Smooth muscle cell of the pulmonary artery (primary cell): ENCODE data around the gene SFXN5. TPM values are rescaled to one million over a fixed set of nuclear protein-coding genes. Genes with fewer than 3 reads are reported as not detected.

ENCODE experiments used
- total RNA-seq: library from RNA; depleted of rRNA; stranded (reverse); fragments of >200 nt; gene quantifications from 2 replicates; pipeline ENCODE4 v1.2.3, GENCODE V29; 2014

SFXN5 gene
- total RNA-seq = 11.6 and 14.0 TPM in 2 replicates

GRCh38 chr2:73071360-73072128 lies at the start of gene SFXN5:
Gene SFXN5 (minus strand): TSS chr2:73071712. CDS start chr2:73071705, 7 bp downstream.

GRCh38 chr2:73112913-73113854 lies 41.7 kb upstream of the SFXN5 start, which contains the start of gene RAB11FIP5:
Gene RAB11FIP5 (minus strand): TSS chr2:73112948. CDS start chr2:73112777, 171 bp downstream.

GRCh38 chr2:72917138-72917876 lies 154.2 kb downstream of the SFXN5 start, which contains the start of gene EMX1:
Gene EMX1 (plus strand): TSS chr2:72917519. CDS start chr2:72917853, 334 bp downstream.

Other genes starting within 250 kb of the SFXN5 start
- 51.2 and 52.3 TPM in 2 replicates for gene EXOC6B, start 245.7 kb downstream of the SFXN5 start, total RNA-seq
- gene SPR, start 184.3 kb downstream of the SFXN5 start, total RNA-seq = 17.9 and 27.4 TPM in 2 replicates
- gene EMX1, start 154.2 kb downstream of the SFXN5 start, total RNA-seq = not detected in 2 replicates
- 59.6 and 81.0 TPM in 2 replicates for gene RAB11FIP5, start 41.2 kb upstream of the SFXN5 start, total RNA-seq
- not detected in 2 replicates for gene NOTO, start 130.9 kb upstream of the SFXN5 start, total RNA-seq
- gene SMYD5, start 142.5 kb upstream of the SFXN5 start, total RNA-seq = 23.3 and 29.3 TPM in 2 replicates
- 9.8 and 13.1 TPM in 2 replicates for gene PRADC1, start 161.5 kb upstream of the SFXN5 start, total RNA-seq
- gene CCT7, start 162.6 kb upstream of the SFXN5 start, total RNA-seq = 273 and 296 TPM in 2 replicates
- 0.72 and 2.0 TPM in 2 replicates for gene FBXO41, start 212.8 kb upstream of the SFXN5 start, total RNA-seq
- not detected in 2 replicates for gene EGR4, start 221.8 kb upstream of the SFXN5 start, total RNA-seq